ENCODE measurements around the gene TSBP1.
"Not testable (repeated sequence)": the region's sequence is repeated elsewhere in the genome, so short reads cannot be mapped to it uniquely, and the experiment has no call there.

TSBP1 gene

GRCh38 chr6:32353348-32353747 is 18.4 kb downstream of the TSBP1 start:
- Mint-ChIP-seq H3K36me3 (ENCODE audit: low read depth) (no peaks in the 10 kb centered on the region), H3K27me3 (peaks cover 21% of the 10 kb centered on the region), H3K4me3 (no peak overlapping the region), H3K4me1 (ENCODE audit: low read depth) (no peaks in the 10 kb centered on the region), H3K27ac (no peak overlapping the region), H3K9me3 (no peaks in the 10 kb centered on the region)
- DNase-seq, result no peak

GRCh38 chr6:32340242-32340641 is 31.5 kb downstream of the TSBP1 start:
- DNase-seq, result no peak
- Mint-ChIP-seq H3K27ac (no peak overlapping the region), H3K27me3 (peaks cover 9% of the 10 kb centered on the region), H3K4me1 (ENCODE audit: low read depth) (no peaks in the 10 kb centered on the region), H3K9me3 (no peaks in the 10 kb centered on the region), H3K36me3 (ENCODE audit: low read depth) (no peaks in the 10 kb centered on the region), H3K4me3 (no peak overlapping the region)

DNA sequence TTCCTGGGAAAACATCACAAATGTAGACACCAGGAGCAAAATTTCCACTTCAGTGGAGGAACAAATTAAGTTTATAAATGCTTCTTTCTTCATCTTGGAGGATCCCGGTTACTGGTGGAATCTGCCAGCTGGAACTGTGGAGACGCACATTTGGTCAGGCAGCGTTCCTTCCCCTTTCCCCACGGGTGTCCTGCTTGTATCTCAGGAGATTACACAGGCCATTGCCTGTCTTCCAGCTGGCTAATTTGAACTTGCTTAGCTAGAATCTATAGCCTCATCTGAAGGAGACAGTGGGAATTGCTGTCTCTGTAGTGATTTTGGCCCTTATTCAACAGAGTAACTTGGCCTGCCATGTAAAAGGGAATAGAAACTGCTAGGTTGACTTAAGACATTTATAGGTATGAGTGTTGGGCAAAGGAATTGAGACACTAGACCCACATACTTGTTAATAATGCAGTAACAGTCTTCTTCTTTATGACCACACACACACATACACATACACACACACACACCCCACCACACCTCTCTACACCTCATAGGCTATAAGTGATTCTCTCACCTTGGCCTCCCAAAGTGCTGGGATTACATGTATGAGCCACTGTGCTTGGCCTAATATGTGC is 34.4 kb downstream of the TSBP1 start:
- Mint-ChIP-seq H3K27me3 (peaks cover 15% of the 10 kb centered on the region), H3K27ac (no peak overlapping the region), H3K9me3 (no peaks in the 10 kb centered on the region), H3K4me3 (no peak overlapping the region), H3K36me3 (ENCODE audit: low read depth) (no peaks in the 10 kb centered on the region), H3K4me1 (ENCODE audit: low read depth) (no peaks in the 10 kb centered on the region)
- no peak for DNase-seq

GRCh38 chr6:32332433-32332832 is 39.3 kb downstream of the TSBP1 start:
- Mint-ChIP-seq H3K9me3 (no peaks in the 10 kb centered on the region), H3K4me3 (no peak overlapping the region), H3K27me3 (peaks cover 10% of the 10 kb centered on the region), H3K4me1 (ENCODE audit: low read depth) (no peaks in the 10 kb centered on the region), H3K36me3 (ENCODE audit: low read depth) (no peaks in the 10 kb centered on the region), H3K27ac (no peak overlapping the region)
- DNase-seq, result no peak

DNA sequence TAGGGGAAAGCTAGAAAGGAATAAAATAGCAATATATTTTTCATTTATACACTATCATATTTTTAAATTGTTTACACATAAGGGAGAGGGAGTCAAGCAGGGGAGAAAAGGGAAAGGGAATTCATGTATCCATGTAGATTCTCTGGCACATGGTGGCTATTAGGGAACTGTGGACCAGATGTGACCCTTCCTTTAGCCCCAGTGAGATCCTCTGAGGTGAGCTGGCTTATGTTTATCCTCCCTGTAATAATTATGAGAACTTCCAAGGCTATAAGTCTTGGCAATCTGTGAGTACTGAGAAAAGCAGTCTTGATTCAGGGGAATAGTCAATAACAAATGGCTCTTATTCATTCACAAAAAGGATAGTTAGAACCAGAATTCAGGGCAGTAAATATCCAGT is 42.6 kb downstream of the TSBP1 start:
- Mint-ChIP-seq H3K4me3 (no peak overlapping the region), H3K36me3 (ENCODE audit: low read depth) (no peaks in the 10 kb centered on the region), H3K9me3 (no peaks in the 10 kb centered on the region), H3K4me1 (ENCODE audit: low read depth) (peaks cover 4% of the 10 kb centered on the region), H3K27ac (no peak overlapping the region), H3K27me3 (peaks cover 11% of the 10 kb centered on the region)
- DNase-seq, result no peak

- peaks cover 4% of the 10 kb centered on the region for H3K4me1 Mint-ChIP-seq (ENCODE audit: low read depth)
- DNase-seq, result no peak
- H3K27me3 Mint-ChIP-seq, result peaks cover 15% of the 10 kb centered on the region
- H3K27ac Mint-ChIP-seq, result no peak overlapping the region
- no peaks in the 10 kb centered on the region for H3K36me3 Mint-ChIP-seq (ENCODE audit: low read depth)
- no peaks in the 10 kb centered on the region for H3K9me3 Mint-ChIP-seq
- no peak overlapping the region for H3K4me3 Mint-ChIP-seq
Observed at GRCh38 chr6:32327103-32327502, 44.6 kb downstream of the TSBP1 start.

DNA sequence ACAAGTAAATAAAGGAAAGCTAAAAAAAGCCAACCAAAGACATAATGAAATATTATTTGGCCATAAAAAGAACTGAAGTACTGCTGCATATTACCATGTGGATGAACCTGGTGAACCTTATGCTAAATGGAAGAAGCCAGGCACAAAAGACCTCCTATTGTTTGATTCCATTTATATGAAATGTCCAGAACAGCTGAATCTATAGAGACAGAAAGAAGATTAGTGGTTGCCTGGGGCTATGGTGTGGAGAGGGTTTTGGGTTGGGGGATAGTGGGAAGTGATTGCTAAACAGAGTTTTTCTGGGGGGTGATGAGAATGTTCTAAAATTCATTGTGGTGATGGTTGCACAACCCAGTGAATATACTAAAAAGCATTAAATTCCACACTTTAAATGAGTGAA is 53.2 kb downstream of the TSBP1 start:
- H3K36me3 Mint-ChIP-seq (ENCODE audit: low read depth), result no peaks in the 10 kb centered on the region
- H3K9me3 Mint-ChIP-seq, result no peaks in the 10 kb centered on the region
- no peaks in the 10 kb centered on the region for H3K4me1 Mint-ChIP-seq (ENCODE audit: low read depth)
- no peak overlapping the region for H3K4me3 Mint-ChIP-seq
- DNase-seq, result no peak
- H3K27ac Mint-ChIP-seq, result no peak overlapping the region
- H3K27me3 Mint-ChIP-seq, result peaks cover 24% of the 10 kb centered on the region

GRCh38 chr6:32317541-32317940 is 54.2 kb downstream of the TSBP1 start:
- H3K27ac Mint-ChIP-seq, result no peak overlapping the region
- H3K36me3 Mint-ChIP-seq (ENCODE audit: low read depth), result no peaks in the 10 kb centered on the region
- no peak for DNase-seq
- H3K9me3 Mint-ChIP-seq, result no peaks in the 10 kb centered on the region
- no peaks in the 10 kb centered on the region for H3K4me1 Mint-ChIP-seq (ENCODE audit: low read depth)
- H3K4me3 Mint-ChIP-seq, result no peak overlapping the region
- peaks cover 19% of the 10 kb centered on the region for H3K27me3 Mint-ChIP-seq

GRCh38 chr6:32313964-32314363 is 57.7 kb downstream of the TSBP1 start:
- Mint-ChIP-seq H3K36me3 (ENCODE audit: low read depth) (no peaks in the 10 kb centered on the region), H3K4me1 (ENCODE audit: low read depth) (no peaks in the 10 kb centered on the region), H3K4me3 (no peak overlapping the region), H3K27me3 (peaks cover 26% of the 10 kb centered on the region), H3K27ac (no peak overlapping the region), H3K9me3 (no peaks in the 10 kb centered on the region)
- DNase-seq, result no peak

DNA sequence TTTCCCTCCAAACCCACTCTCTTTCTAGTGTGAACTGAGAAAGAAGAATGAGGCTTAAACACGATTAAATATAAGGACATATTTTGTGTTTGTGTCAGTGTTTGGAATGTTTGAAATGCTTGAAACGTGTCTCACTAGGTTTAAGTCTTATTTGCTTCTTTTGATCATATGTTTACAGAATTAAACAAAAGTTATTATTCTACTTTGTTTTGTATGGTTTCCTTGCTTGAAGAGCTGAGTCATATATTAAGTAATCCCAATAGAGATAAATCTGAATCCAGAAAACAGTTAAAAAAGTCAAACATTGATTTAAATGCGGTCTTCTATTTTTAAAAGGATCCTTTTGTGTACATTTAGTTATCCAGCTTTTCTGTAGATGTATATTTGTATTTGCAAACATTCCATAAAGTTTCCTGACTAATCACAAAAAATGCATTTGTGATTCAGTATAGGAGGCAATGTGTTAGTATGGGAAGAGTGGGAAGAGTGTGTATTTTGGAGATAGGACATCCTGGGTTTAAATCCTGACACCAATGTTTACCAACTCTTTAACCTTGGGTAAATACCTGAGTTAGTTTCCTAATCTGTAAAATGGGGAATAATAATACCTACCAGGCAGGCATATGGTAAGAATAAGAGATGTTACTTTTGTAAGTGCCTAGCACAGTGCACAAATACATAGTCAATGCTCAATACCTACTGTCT is 72.9 kb downstream of the TSBP1 start:
- Mint-ChIP-seq H3K9me3 (no peaks in the 10 kb centered on the region), H3K4me1 (ENCODE audit: low read depth) (peaks cover 4% of the 10 kb centered on the region), H3K27me3 (peaks cover 25% of the 10 kb centered on the region), H3K4me3 (no peak overlapping the region), H3K36me3 (ENCODE audit: low read depth) (no peaks in the 10 kb centered on the region), H3K27ac (no peak overlapping the region)
- DNase-seq, result no peak

GRCh38 chr6:32294980-32295379 is 76.7 kb downstream of the TSBP1 start:
- DNase-seq; H3K4me3 Mint-ChIP-seq; H3K9me3 Mint-ChIP-seq; H3K27ac Mint-ChIP-seq; H3K36me3 Mint-ChIP-seq (ENCODE audit: low read depth); H3K4me1 Mint-ChIP-seq (ENCODE audit: low read depth): not testable (repeated sequence)
- H3K27me3 Mint-ChIP-seq, result peaks cover 53% of the 10 kb centered on the region

- Mint-ChIP-seq H3K27me3 (peaks cover 54% of the 10 kb centered on the region), H3K4me3 (no peak overlapping the region), H3K36me3 (ENCODE audit: low read depth) (no peaks in the 10 kb centered on the region), H3K4me1 (ENCODE audit: low read depth) (no peaks in the 10 kb centered on the region), H3K27ac (no peak overlapping the region), H3K9me3 (no peaks in the 10 kb centered on the region)
- DNase-seq, result no peak
Observed at GRCh38 chr6:32294566-32294965, 77.1 kb downstream of the TSBP1 start.

DNA sequence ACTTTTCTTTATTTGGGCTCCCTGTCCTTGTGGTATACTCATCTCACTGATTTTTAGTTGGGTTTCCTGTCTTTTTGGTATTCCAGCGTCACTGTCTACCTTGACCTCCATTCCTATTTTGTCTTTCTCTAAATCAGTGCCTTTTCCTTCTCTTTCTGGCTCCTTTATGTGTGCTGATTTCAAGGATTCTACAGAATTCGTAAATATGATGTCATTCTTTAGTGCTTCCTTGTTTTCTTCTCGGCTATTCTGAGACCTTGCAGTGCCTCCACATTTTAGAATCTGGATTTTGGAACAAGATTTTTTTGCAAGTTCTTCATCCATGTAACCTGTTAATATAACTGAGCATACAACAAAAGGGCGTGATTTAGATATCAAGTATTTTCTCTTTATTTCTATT is 78.0 kb downstream of the TSBP1 start:
- no peaks in the 10 kb centered on the region for H3K4me1 Mint-ChIP-seq (ENCODE audit: low read depth)
- H3K27me3 Mint-ChIP-seq, result peaks cover 54% of the 10 kb centered on the region
- H3K27ac Mint-ChIP-seq, result no peak overlapping the region
- H3K4me3 Mint-ChIP-seq, result no peak overlapping the region
- no peaks in the 10 kb centered on the region for H3K9me3 Mint-ChIP-seq
- H3K36me3 Mint-ChIP-seq (ENCODE audit: low read depth), result no peaks in the 10 kb centered on the region
- DNase-seq, result no peak

DNA sequence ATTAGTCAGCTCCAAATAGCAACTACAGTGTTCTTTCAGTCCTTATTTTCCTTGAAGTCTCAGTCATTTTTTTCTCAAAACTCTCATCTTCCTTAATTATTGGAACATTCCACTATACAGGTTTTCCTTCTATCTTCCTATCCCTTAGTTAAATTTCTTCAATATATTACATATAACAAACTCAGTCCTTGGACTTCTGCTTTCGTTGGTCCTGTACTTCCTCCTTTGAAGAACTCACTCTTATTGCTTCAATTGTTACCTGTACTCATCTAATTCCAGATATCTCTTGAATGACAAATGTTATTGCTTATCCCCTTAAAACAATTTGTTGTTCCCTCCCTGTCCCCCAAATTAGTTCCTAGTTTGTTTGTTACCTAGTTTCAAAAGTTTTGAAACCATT is 80.2 kb downstream of the TSBP1 start:
- DNase-seq, result no peak
- Mint-ChIP-seq H3K36me3 (ENCODE audit: low read depth) (no peaks in the 10 kb centered on the region), H3K4me3 (no peak overlapping the region), H3K27me3 (peaks cover 50% of the 10 kb centered on the region), H3K9me3 (no peaks in the 10 kb centered on the region), H3K4me1 (ENCODE audit: low read depth) (no peaks in the 10 kb centered on the region), H3K27ac (no peak overlapping the region)

GRCh38 chr6:32290886-32291450 is 80.7 kb downstream of the TSBP1 start:
- H3K36me3 Mint-ChIP-seq (ENCODE audit: low read depth), result no peaks in the 10 kb centered on the region
- no peaks in the 10 kb centered on the region for H3K9me3 Mint-ChIP-seq
- H3K4me3 Mint-ChIP-seq, result no peak overlapping the region
- DNase-seq, result no peak
- no peak overlapping the region for H3K27ac Mint-ChIP-seq
- peaks cover 50% of the 10 kb centered on the region for H3K27me3 Mint-ChIP-seq
- H3K4me1 Mint-ChIP-seq (ENCODE audit: low read depth), result no peaks in the 10 kb centered on the region
